GM12892 (cell line): Measurements from ENCODE around the gene CPE.

ENCODE experiments used
- POLR2A ChIP-seq: IDR thresholded peaks from 2 replicates; pipeline ENCODE4 v1.6.1; 2011; ENCODE audit warnings: low read depth, low read length, control low read depth
- POLR2AphosphoS5 ChIP-seq: IDR thresholded peaks from 2 replicates; pipeline ENCODE4 v1.6.1; 2011; ENCODE audit warnings: low read depth, low read length, control low read depth

DNA sequence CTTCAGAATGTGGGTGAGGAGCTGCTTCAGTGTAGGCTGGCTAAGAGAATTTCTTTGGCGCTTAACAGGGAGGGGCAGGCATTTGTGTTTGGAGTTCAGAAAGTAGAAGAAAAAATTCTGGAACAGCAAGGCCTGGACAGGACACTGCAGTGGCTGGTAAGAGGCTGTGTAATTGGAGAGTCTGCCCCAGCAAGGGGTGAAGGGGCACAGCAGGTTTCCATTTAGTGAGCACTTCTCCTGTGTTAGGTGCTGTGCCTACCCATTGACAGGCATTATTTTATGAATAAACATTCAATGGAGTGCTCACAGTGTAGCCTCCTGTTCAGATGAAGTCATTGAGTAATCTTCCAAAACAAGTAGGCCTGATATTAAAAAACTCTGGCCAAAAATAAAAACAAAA is 10.7 kb upstream of the CPE start:
- no peak for TF ChIP-seq POLR2AphosphoS5
- no peak for TF ChIP-seq POLR2A
